ENCODE data around the gene RNF144A.

GRCh38 chr2:6990871-6991270 lies 73.7 kb downstream of the RNF144A start:
- TF ChIP-seq, protein P1, sequence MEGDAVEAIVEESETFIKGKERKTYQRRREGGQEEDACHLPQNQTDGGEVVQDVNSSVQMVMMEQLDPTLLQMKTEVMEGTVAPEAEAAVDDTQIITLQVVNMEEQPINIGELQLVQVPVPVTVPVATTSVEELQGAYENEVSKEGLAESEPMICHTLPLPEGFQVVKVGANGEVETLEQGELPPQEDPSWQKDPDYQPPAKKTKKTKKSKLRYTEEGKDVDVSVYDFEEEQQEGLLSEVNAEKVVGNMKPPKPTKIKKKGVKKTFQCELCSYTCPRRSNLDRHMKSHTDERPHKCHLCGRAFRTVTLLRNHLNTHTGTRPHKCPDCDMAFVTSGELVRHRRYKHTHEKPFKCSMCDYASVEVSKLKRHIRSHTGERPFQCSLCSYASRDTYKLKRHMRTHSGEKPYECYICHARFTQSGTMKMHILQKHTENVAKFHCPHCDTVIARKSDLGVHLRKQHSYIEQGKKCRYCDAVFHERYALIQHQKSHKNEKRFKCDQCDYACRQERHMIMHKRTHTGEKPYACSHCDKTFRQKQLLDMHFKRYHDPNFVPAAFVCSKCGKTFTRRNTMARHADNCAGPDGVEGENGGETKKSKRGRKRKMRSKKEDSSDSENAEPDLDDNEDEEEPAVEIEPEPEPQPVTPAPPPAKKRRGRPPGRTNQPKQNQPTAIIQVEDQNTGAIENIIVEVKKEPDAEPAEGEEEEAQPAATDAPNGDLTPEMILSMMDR (conservative IDR thresholded peaks at IDR 0.05; ENCODE audit: low read length) = no peak
- no peak for TF ChIP-seq EZH2phosphoT487 (IDR thresholded peaks at IDR 0.05; ENCODE audit: borderline replicate concordance)
